Measurements from ENCODE around the gene SERGEF.

DNA sequence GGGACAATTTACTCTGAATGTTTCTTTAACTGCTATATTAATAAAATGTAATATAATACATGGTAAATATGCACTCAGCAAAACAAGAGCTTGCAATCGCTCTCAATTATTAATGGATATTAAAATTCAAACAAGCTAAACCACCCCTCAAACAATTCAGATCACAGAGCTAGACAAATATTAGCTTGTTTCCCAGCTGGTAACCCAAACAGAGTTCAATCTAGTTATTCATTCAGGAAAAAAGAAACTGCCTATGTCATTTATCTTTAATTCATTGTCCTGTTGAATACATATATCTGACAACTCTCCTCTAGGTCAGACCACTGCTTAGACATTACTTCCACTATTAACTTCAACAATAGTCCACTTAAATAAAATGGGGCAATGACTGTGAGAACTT is 78.7 kb downstream of the SERGEF start:
- TF ChIP-seq, protein P1, sequence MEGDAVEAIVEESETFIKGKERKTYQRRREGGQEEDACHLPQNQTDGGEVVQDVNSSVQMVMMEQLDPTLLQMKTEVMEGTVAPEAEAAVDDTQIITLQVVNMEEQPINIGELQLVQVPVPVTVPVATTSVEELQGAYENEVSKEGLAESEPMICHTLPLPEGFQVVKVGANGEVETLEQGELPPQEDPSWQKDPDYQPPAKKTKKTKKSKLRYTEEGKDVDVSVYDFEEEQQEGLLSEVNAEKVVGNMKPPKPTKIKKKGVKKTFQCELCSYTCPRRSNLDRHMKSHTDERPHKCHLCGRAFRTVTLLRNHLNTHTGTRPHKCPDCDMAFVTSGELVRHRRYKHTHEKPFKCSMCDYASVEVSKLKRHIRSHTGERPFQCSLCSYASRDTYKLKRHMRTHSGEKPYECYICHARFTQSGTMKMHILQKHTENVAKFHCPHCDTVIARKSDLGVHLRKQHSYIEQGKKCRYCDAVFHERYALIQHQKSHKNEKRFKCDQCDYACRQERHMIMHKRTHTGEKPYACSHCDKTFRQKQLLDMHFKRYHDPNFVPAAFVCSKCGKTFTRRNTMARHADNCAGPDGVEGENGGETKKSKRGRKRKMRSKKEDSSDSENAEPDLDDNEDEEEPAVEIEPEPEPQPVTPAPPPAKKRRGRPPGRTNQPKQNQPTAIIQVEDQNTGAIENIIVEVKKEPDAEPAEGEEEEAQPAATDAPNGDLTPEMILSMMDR (IDR thresholded peaks at IDR 0.05; ENCODE audit: low read depth, low read length, poor library complexity, severe bottlenecking) = no peak
- no peak for TF ChIP-seq EZH2phosphoT487 (IDR thresholded peaks at IDR 0.05; ENCODE audit: borderline replicate concordance, low read length)
